ENCODE data around the gene ADCK2. TPM values are rescaled to one million over a fixed set of nuclear protein-coding genes. Genes with fewer than 3 reads are reported as not detected.
A peak's percentile ranks its signal among the peaks of the same experiment; 100 is the strongest.

Gene ADCK2
- total and polyA plus RNA-seq, 9 of the 15 experiments (the other 6 are each of a cell fraction or from before 2014, with no cell fraction given), result 0.08 to 14.3 (median 9.7) TPM

GRCh38 chr7:140650367-140650766 is 22.4 kb upstream of the ADCK2 start:
- Histone ChIP-seq H3K36me3 (ENCODE audit: control insufficient read depth, insufficient read depth, low read length) (no peaks in the 10 kb centered on the region), H2AFZ (ENCODE audit: low read depth, low read length) (peak overlapping the region; percentile 33; the same call in 1 of the 2 replicates), H3K9me3 (replicated peaks; ENCODE audit: control insufficient read depth, insufficient read depth, low read depth, low read length) (no peaks in the 10 kb centered on the region), H3K27me3 (ENCODE audit: control insufficient read depth in 2 of 2, insufficient read depth in 2 of 2, low read length in 2 of 2) (peaks cover 25 to 73% of the 10 kb centered on the region in 2 experiments; a peak in 4 of 5 replicates), H3K9me1 (ENCODE audit: control insufficient read depth, insufficient read depth, low read length) (no peaks in the 10 kb centered on the region), H3K9ac (ENCODE audit: insufficient read depth in 1 of 2, low read depth in 2 of 2, low read length in 2 of 2) (no peak overlapping the region), H3K4me3 (no peak overlapping the region), H4K20me1 (replicated peaks; ENCODE audit: control insufficient read depth, insufficient read depth, low read length) (peaks cover 8% of the 10 kb centered on the region), H3K4me2 (ENCODE audit: insufficient read depth, low read length) (no peak overlapping the region), H3K79me2 (ENCODE audit: control insufficient read depth, insufficient read depth, low read length) (no peaks in the 10 kb centered on the region), H3K27ac (ENCODE audit: extremely low read depth, low read depth, low read length) (no peak overlapping the region), H3K4me1 (replicated peaks in 1 of 2; ENCODE audit: control insufficient read depth in 2 of 2, insufficient read depth in 2 of 2, low read length in 2 of 2) (no peaks in the 10 kb centered on the region; a peak in 1 of 5 replicates)
- no peak for ATAC-seq
- in situ Hi-C loops (cut with MboI), result no loop called here
- ChIA-PET CTCF (ENCODE audit: low intra/inter-chr PET ratio) (interaction anchor here (1.1 kb wide), 1 partner anchor 132 kb away, joined by 4 read pairs; no protein-coding TSS in a partner anchor), POLR2A (no interaction called here)
- DNase-seq (ENCODE audit: extremely low read depth in 1 of 4, low spot score in 3 of 4), result no peak
- intact Hi-C loops (cut with micrococcal nuclease), result loop anchor here (5.0 to 10.0 kb wide), 3 partner anchors 328 to 643 kb away; partner anchors contain the start of gene KDM7A
- BruUV-seq (replicated peaks), result no TSS peak
- WGBS (ENCODE audit: insufficient coverage, low coverage, missing lambda C conversion rate), result 23% methylated on average over 12 of the region's 12 CpGs
- no peak for FAIRE-seq
- TF ChIP-seq MAX (CRISPR knock-in tag; IDR thresholded peaks at IDR 0.05), result peak; percentile 40; the same call in 1 of the 2 replicates
- TF ChIP-seq GTF3C2 (IDR thresholded peaks at IDR 0.05; ENCODE audit: borderline replicate concordance, extremely low read depth, insufficient read length), result no peak
- no peak for TF ChIP-seq TSC22D4 (tag; IDR thresholded peaks at IDR 0.05)
- no peak for TF ChIP-seq TCFL5 (CRISPR knock-in tag; conservative IDR thresholded peaks at IDR 0.05)
- TF ChIP-seq ZNF511 (CRISPR knock-in tag; IDR thresholded peaks at IDR 0.05), result 0 out of 2 replicates have a peak, but pooled peaks have one; percentile 29
- TF ChIP-seq ZBTB12 (CRISPR knock-in tag; IDR thresholded peaks at IDR 0.05), result no peak
- no peak for TF ChIP-seq SP2 (IDR thresholded peaks at IDR 0.05; ENCODE audit: extremely low read depth, low read depth, low read length, poor library complexity, severe bottlenecking)
- no peak for TF ChIP-seq PATZ1 (CRISPR knock-in tag; IDR thresholded peaks at IDR 0.05; ENCODE audit: borderline replicate concordance)
- no peak for TF ChIP-seq GABPA (tag; conservative IDR thresholded peaks at IDR 0.05; ENCODE audit: low read depth)
- TF ChIP-seq C11orf30 (IDR thresholded peaks at IDR 0.05; ENCODE audit: low read depth), result no peak
- TF ChIP-seq YBX1 (IDR thresholded peaks at IDR 0.05), result no peak
- TF ChIP-seq FOXP1 (CRISPR knock-in tag; IDR thresholded peaks at IDR 0.05), result 0 out of 2 replicates have a peak, but pooled peaks have one; percentile 29
- 0 out of 2 replicates have a peak, but pooled peaks have one; percentile 32 for TF ChIP-seq ZNF232 (CRISPR knock-in tag; IDR thresholded peaks at IDR 0.05)
- no peak for TF ChIP-seq SREBF2 (CRISPR knock-in tag; IDR thresholded peaks at IDR 0.05)
